Neural cell (in vitro differentiated cells): ENCODE measurements around the gene OXER1. TPM values are rescaled to one million over a fixed set of nuclear protein-coding genes. Genes with fewer than 3 reads are reported as not detected.

Experiments used
- H2AFZ ChIP-seq: fragments of 200-600, 300-800 bp; sonication (generic), shearing (Covaris generic); 2 replicates; pipeline ENCODE4 v1.6.0; 2014; ENCODE audit warnings: low read depth, mild to moderate bottlenecking, antibody characterized with exemption, low read length, moderate library complexity
- H3F3A ChIP-seq: fragments of 200-600 bp; shearing (Covaris generic); 2 replicates; pipeline ENCODE4 v1.6.1; 2016; ENCODE audit warnings: mild to moderate bottlenecking, moderate library complexity, mixed read lengths, antibody characterized with exemption, low read length; ENCODE audit not compliant: insufficient read depth, poor library complexity, severe bottlenecking
- H3K27ac ChIP-seq: fragments of 200-600, 300-800 bp; sonication (generic), shearing (Covaris generic); 2 replicates; pipeline ENCODE4 v1.5.1; 2014; ENCODE audit warnings: mild to moderate bottlenecking, low read length, moderate library complexity
- H3K27me3 ChIP-seq: fragments of 300-800, 200-600 bp; sonication (generic), shearing (Covaris generic); 2 replicates; pipeline ENCODE4 v1.6.0; 2014; ENCODE audit warnings: mild to moderate bottlenecking, low read depth, low read length, moderate library complexity; ENCODE audit not compliant: insufficient read depth
- H3K36me3 ChIP-seq: fragments of 300-800, 200-600 bp; sonication (generic), shearing (Covaris generic); 2 replicates; pipeline ENCODE4 v1.5.1; 2014; ENCODE audit warnings: mild to moderate bottlenecking, antibody characterized with exemption, low read length, moderate library complexity; ENCODE audit not compliant: insufficient read depth
- H3K4me2 ChIP-seq: fragments of 300-800, 200-600 bp; sonication (generic), shearing (Covaris generic); 2 replicates; pipeline ENCODE4 v1.6.0; 2014; ENCODE audit warnings: mild to moderate bottlenecking, low read length
- H3K4me3 ChIP-seq: fragments of 300-800, 200-600 bp; sonication (generic), shearing (Covaris generic); 2 replicates; pipeline ENCODE4 v1.5.1; 2014; ENCODE audit warnings: mild to moderate bottlenecking, low read length, moderate library complexity
- H3K79me2 ChIP-seq: fragments of 200-600 bp; shearing (Covaris generic); replicated peaks from 2 replicates; pipeline ENCODE4 v1.6.0; 2014; ENCODE audit warnings: mild to moderate bottlenecking, low read length, moderate library complexity; ENCODE audit not compliant: insufficient read depth
- H3K9ac ChIP-seq: fragments of 300-800, 200-600 bp; sonication (generic), shearing (Covaris generic); 2 replicates; pipeline ENCODE4 v1.6.1; 2016; ENCODE audit warnings: mild to moderate bottlenecking, low read length, mixed read lengths
- H3K9me2 ChIP-seq: fragments of 200-600 bp; shearing (Covaris generic); 2 replicates; pipeline ENCODE4 v1.6.1; 2016; ENCODE audit warnings: mild to moderate bottlenecking, low read length, mixed read lengths; ENCODE audit not compliant: insufficient read depth
- H3K9me3 ChIP-seq: fragments of 200-600, 300-800 bp; sonication (generic), shearing (Covaris generic); 2 replicates; pipeline ENCODE4 v1.6.1; 2016; ENCODE audit warnings: mild to moderate bottlenecking, mixed run types, low read length, moderate library complexity, mixed read lengths
- H4K20me1 ChIP-seq: fragments of 200-600 bp; shearing (Covaris generic); 2 replicates; pipeline ENCODE4 v1.6.1; 2016; ENCODE audit warnings: mild to moderate bottlenecking, mixed run types; ENCODE audit not compliant: insufficient read depth
- EP300 ChIP-seq: fragments of 450-650 bp; conservative IDR thresholded peaks from 2 replicates; pipeline ENCODE4 v1.6.1; 2014; ENCODE audit warnings: antibody characterized with exemption, mild to moderate bottlenecking, moderate library complexity; ENCODE audit not compliant: poor library complexity, severe bottlenecking
- EZH2 ChIP-seq: fragments of 200-600, 300-800 bp; shearing (Covaris generic), sonication (generic); IDR thresholded peaks from 2 replicates; pipeline ENCODE4 v1.6.1; 2014; ENCODE audit warnings: antibody characterized with exemption, low read length, borderline replicate concordance, mild to moderate bottlenecking; ENCODE audit not compliant: insufficient read depth, poor library complexity, severe bottlenecking
- MXI1 ChIP-seq: fragments of 450-650 bp; conservative IDR thresholded peaks from 2 replicates; pipeline ENCODE4 v1.6.1; 2014; ENCODE audit warnings: antibody characterized with exemption, mild to moderate bottlenecking; ENCODE audit not compliant: poor library complexity, severe bottlenecking
- POLR2AphosphoS5 ChIP-seq: IDR thresholded peaks from 2 replicates; pipeline ENCODE4 v1.6.1; 2012
- RAD21 ChIP-seq: fragments of 450-650 bp; conservative IDR thresholded peaks from 2 replicates; pipeline ENCODE4 v1.6.1; 2014; ENCODE audit warnings: antibody characterized with exemption, mild to moderate bottlenecking, moderate library complexity
- SMC3 ChIP-seq: fragments of 450-650 bp; conservative IDR thresholded peaks from 2 replicates; pipeline ENCODE4 v1.6.1; 2014; ENCODE audit warnings: antibody characterized with exemption, mild to moderate bottlenecking, moderate library complexity; ENCODE audit not compliant: poor library complexity
- TAF1 ChIP-seq: IDR thresholded peaks from 2 replicates; pipeline ENCODE4 v1.6.1; 2012; ENCODE audit warnings: low read depth
- polyA plus RNA-seq: library from polyadenylated mRNA; depleted of rRNA; stranded (reverse); fragments of >200 nt; gene quantifications from 2 replicates; pipeline ENCODE4 v1.2.3, GENCODE V29; 2014
- TF ChIP-seq, protein P1 (sequence below): fragments of 450-650 bp; IDR thresholded peaks from 2 replicates; pipeline ENCODE4 v1.5.1; 2014; ENCODE audit warnings: antibody characterized with exemption, mild to moderate bottlenecking, moderate library complexity; ENCODE audit not compliant: poor library complexity, severe bottlenecking
- TF ChIP-seq, protein P2 (sequence below): IDR thresholded peaks from 2 replicates; pipeline ENCODE4 v1.6.1; 2012; ENCODE audit warnings: borderline replicate concordance

The OXER1 gene
- polyA plus RNA-seq, 1 donor from 2014 or later, result not detected

GRCh38 chr2:42800461-42800962, 36.6 kb upstream of the OXER1 start:
- Histone ChIP-seq H2AFZ (no peak overlapping the region), H3K79me2 (no peaks in the 10 kb centered on the region), H3K27me3 (no peaks in the 10 kb centered on the region), H3K9me3 (no peaks in the 10 kb centered on the region), H3K4me3 (no peak overlapping the region), H3K4me2 (no peak overlapping the region), H3K9ac (no peak overlapping the region), H3K9me2 (no peaks in the 10 kb centered on the region), H3F3A (no peaks in the 10 kb centered on the region), H3K27ac (no peak overlapping the region), H4K20me1 (no peaks in the 10 kb centered on the region), H3K36me3 (no peaks in the 10 kb centered on the region)
- TF ChIP-seq TAF1 (no peak), POLR2AphosphoS5 (no peak), RAD21 (no peak), MXI1 (no peak), SMC3 (no peak), EP300 (no peak), EZH2 (no peak)
- TF ChIP-seq, protein P1, sequence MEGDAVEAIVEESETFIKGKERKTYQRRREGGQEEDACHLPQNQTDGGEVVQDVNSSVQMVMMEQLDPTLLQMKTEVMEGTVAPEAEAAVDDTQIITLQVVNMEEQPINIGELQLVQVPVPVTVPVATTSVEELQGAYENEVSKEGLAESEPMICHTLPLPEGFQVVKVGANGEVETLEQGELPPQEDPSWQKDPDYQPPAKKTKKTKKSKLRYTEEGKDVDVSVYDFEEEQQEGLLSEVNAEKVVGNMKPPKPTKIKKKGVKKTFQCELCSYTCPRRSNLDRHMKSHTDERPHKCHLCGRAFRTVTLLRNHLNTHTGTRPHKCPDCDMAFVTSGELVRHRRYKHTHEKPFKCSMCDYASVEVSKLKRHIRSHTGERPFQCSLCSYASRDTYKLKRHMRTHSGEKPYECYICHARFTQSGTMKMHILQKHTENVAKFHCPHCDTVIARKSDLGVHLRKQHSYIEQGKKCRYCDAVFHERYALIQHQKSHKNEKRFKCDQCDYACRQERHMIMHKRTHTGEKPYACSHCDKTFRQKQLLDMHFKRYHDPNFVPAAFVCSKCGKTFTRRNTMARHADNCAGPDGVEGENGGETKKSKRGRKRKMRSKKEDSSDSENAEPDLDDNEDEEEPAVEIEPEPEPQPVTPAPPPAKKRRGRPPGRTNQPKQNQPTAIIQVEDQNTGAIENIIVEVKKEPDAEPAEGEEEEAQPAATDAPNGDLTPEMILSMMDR, result no peak
- TF ChIP-seq, protein P2, sequence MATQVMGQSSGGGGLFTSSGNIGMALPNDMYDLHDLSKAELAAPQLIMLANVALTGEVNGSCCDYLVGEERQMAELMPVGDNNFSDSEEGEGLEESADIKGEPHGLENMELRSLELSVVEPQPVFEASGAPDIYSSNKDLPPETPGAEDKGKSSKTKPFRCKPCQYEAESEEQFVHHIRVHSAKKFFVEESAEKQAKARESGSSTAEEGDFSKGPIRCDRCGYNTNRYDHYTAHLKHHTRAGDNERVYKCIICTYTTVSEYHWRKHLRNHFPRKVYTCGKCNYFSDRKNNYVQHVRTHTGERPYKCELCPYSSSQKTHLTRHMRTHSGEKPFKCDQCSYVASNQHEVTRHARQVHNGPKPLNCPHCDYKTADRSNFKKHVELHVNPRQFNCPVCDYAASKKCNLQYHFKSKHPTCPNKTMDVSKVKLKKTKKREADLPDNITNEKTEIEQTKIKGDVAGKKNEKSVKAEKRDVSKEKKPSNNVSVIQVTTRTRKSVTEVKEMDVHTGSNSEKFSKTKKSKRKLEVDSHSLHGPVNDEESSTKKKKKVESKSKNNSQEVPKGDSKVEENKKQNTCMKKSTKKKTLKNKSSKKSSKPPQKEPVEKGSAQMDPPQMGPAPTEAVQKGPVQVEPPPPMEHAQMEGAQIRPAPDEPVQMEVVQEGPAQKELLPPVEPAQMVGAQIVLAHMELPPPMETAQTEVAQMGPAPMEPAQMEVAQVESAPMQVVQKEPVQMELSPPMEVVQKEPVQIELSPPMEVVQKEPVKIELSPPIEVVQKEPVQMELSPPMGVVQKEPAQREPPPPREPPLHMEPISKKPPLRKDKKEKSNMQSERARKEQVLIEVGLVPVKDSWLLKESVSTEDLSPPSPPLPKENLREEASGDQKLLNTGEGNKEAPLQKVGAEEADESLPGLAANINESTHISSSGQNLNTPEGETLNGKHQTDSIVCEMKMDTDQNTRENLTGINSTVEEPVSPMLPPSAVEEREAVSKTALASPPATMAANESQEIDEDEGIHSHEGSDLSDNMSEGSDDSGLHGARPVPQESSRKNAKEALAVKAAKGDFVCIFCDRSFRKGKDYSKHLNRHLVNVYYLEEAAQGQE, result no peak

DNA sequence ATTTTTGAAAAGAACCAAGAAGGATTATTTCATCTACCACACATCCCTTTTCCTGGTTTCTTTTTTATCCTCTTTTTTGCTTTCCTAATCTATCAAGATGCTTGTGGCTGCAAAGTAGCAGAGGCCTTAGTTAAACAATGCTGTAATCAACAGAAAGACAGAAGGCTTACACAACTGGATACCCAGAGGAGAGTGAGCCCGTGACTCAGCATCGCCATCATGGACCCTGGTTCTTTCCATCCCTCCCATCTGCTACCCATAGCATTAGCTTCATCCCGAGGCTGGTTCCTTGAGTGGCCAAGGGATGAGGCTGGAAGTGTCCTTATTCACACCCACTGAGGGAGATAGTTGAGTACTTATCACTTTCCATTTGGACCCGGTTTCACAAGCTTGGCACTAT, 35.9 kb upstream of the OXER1 start:
- Histone ChIP-seq H4K20me1 (no peaks in the 10 kb centered on the region), H3K4me2 (no peak overlapping the region), H3K36me3 (no peaks in the 10 kb centered on the region), H3K27ac (no peak overlapping the region), H3K9ac (no peak overlapping the region), H3K9me3 (no peaks in the 10 kb centered on the region), H3K4me3 (no peak overlapping the region), H3K9me2 (no peaks in the 10 kb centered on the region), H2AFZ (no peak overlapping the region), H3K27me3 (no peaks in the 10 kb centered on the region), H3K79me2 (no peaks in the 10 kb centered on the region), H3F3A (no peaks in the 10 kb centered on the region)
- TF ChIP-seq POLR2AphosphoS5, result no peak
- no peak for TF ChIP-seq EZH2
- TF ChIP-seq, protein P1, result no peak
- TF ChIP-seq TAF1, result no peak
- no peak for TF ChIP-seq RAD21
- TF ChIP-seq, protein P2, result no peak
